ENCODE data around the gene FTCDNL1. TPM values are rescaled to one million over a fixed set of nuclear protein-coding genes. Genes with fewer than 3 reads are reported as not detected.

Gene FTCDNL1
- total RNA-seq, 2 experiments from 2014 or later, result 2.3 to 2.4 TPM

Other genes starting within 250 kb of the FTCDNL1 start
- 10 to 100 TPM; 18.0 to 18.4 TPM for gene C2orf69, start 60.1 kb upstream of the FTCDNL1 start, total RNA-seq
- 1 to 10 TPM; 7.9 to 8.5 TPM for gene TYW5, start 104.3 kb upstream of the FTCDNL1 start, total RNA-seq
- 10 to 100 TPM; 20.6 to 20.7 TPM for gene MAIP1, start 104.4 kb upstream of the FTCDNL1 start, total RNA-seq